Colonic mucosa (tissue), 4 donors: ENCODE measurements around the gene SNRNP25. TPM values are rescaled to one million over a fixed set of nuclear protein-coding genes. Genes with fewer than 3 reads are reported as not detected.
A peak's percentile ranks its signal among the peaks of the same experiment; 100 is the strongest.

Experiments
- DNase-seq: peaks from one replicate; pipeline ENCODE4 v3.0.0-alpha.2; 2020
- H3K27ac ChIP-seq: fragments of 200-600 bp; one replicate; pipeline ENCODE4 v1.8.0; 2021
- H3K27me3 ChIP-seq: fragments of 200-600 bp; one replicate; pipeline ENCODE4 v1.8.0; 2021
- H3K36me3 ChIP-seq: fragments of 200-600 bp; one replicate; pipeline ENCODE4 v1.8.0; 2021
- H3K4me1 ChIP-seq: fragments of 200-600 bp; one replicate; pipeline ENCODE4 v1.8.0; 2021; ENCODE audit warnings: mild to moderate bottlenecking
- H3K4me3 ChIP-seq: fragments of 200-600 bp; one replicate; pipeline ENCODE4 v1.8.0; 2021
- H3K9ac ChIP-seq, 2 donors: one replicate each; pipeline ENCODE4 v1.7.0; 2013; ENCODE audit warnings: control low read depth in 2 of 2, low read depth in 2 of 2, low read length in 2 of 2
- H3K9me3 ChIP-seq: fragments of 200-600 bp; one replicate; pipeline ENCODE4 v1.8.0; 2021
- CTCF ChIP-seq: fragments of 200-600 bp; IDR thresholded peaks from one replicate; pipeline ENCODE4 v1.8.0; 2022; ENCODE audit warnings: antibody characterized with exemption, mild to moderate bottlenecking
- intact Hi-C: fragments of 100-400 bp; cut with DNase I; formaldehyde crosslinking; loops from one replicate; pipeline ENCODE4 v1.14.1; 2022
- total RNA-seq, 2 donors: library from RNA; stranded (reverse); fragmentation: NEBNext Ultra II Directional in 1 of 2; extraction: Animal tissue kit (Norgen Biotek cat#: 25700) in 1 of 2; gene quantifications; one replicate each; pipeline ENCODE4 v1.2.1, GENCODE V29; 2021
- donor health status: healthy.
- donor health status: DM: no; HTN: no; CAD: no.
- donor health status: DM: no; HTN: no; CAD: no.

SNRNP25 gene
- total RNA-seq, 2 donors from 2014 or later = 20.6 to 48.3 TPM

GRCh38 chr16:54237-54581, 581 bp downstream of the SNRNP25 start:
- peak overlapping the region; percentile 75 to 81 for H3K9ac ChIP-seq
- peak overlapping the region; percentile 92 for H3K4me3 ChIP-seq
- H3K4me1 ChIP-seq = no peaks in the 10 kb centered on the region
- intact Hi-C loops = no loop called here
- H3K9me3 ChIP-seq = no peaks in the 10 kb centered on the region
- peak overlapping the region; percentile 44 for H3K27ac ChIP-seq
- H3K27me3 ChIP-seq = no peaks in the 10 kb centered on the region
- DNase-seq = no peak
- TF ChIP-seq CTCF = no peak
- no peaks in the 10 kb centered on the region for H3K36me3 ChIP-seq

GRCh38 chr16:55571-56136, 2.0 kb downstream of the SNRNP25 start:
- H3K9me3 ChIP-seq = no peaks in the 10 kb centered on the region
- no peak overlapping the region for H3K9ac ChIP-seq
- H3K27me3 ChIP-seq = no peaks in the 10 kb centered on the region
- no peak overlapping the region for H3K27ac ChIP-seq
- no peak for TF ChIP-seq CTCF
- DNase-seq = no peak
- no peak overlapping the region for H3K4me3 ChIP-seq
- H3K4me1 ChIP-seq = no peaks in the 10 kb centered on the region
- intact Hi-C loops = no loop called here
- no peaks in the 10 kb centered on the region for H3K36me3 ChIP-seq

GRCh38 chr16:56231-56927, 2.8 kb downstream of the SNRNP25 start:
- Histone ChIP-seq H3K9me3 (no peaks in the 10 kb centered on the region), H3K4me1 (no peaks in the 10 kb centered on the region), H3K27me3 (no peaks in the 10 kb centered on the region), H3K36me3 (no peaks in the 10 kb centered on the region), H3K9ac (no peak overlapping the region), H3K4me3 (no peak overlapping the region), H3K27ac (no peak overlapping the region)
- intact Hi-C loops = no loop called here
- no peak for TF ChIP-seq CTCF
- DNase-seq = no peak

- TF ChIP-seq CTCF = no peak
- no peaks in the 10 kb centered on the region for H3K4me1 ChIP-seq
- H3K27me3 ChIP-seq = no peaks in the 10 kb centered on the region
- H3K27ac ChIP-seq = no peak overlapping the region
- intact Hi-C loops = no loop called here
- H3K4me3 ChIP-seq = no peak overlapping the region
- no peaks in the 10 kb centered on the region for H3K36me3 ChIP-seq
- no peaks in the 10 kb centered on the region for H3K9me3 ChIP-seq
- no peak for DNase-seq
- no peak overlapping the region for H3K9ac ChIP-seq
Measured at GRCh38 chr16:57711-58110, 4.1 kb downstream of the SNRNP25 start.

- no peak for TF ChIP-seq CTCF
- Histone ChIP-seq H3K4me1 (no peaks in the 10 kb centered on the region), H3K36me3 (no peaks in the 10 kb centered on the region), H3K9ac (no peak overlapping the region), H3K9me3 (no peaks in the 10 kb centered on the region), H3K4me3 (no peak overlapping the region), H3K27me3 (no peaks in the 10 kb centered on the region), H3K27ac (no peak overlapping the region)
- intact Hi-C loops = no loop called here
- DNase-seq = no peak
Measured at GRCh38 chr16:58491-59439, 5.1 kb downstream of the SNRNP25 start.
